Forelimb muscle (tissue), 1 donor: ENCODE data around the gene CRADD. TPM values are rescaled to one million over a fixed set of nuclear protein-coding genes. Genes with fewer than 3 reads are reported as not detected.

Experiments used
- DNase-seq: peaks from one replicate; pipeline ENCODE4 v3.0.0-alpha.2; 2013; ENCODE audit warnings: low read depth
- polyA plus RNA-seq: library from polyadenylated mRNA; unstranded; fragments of 120-200 nt; gene quantifications from one replicate; pipeline ENCODE4 v1.2.1, GENCODE V29; 2013; ENCODE audit not compliant: insufficient read length

The CRADD gene
- polyA plus RNA-seq, 1 donor = 13.7 TPM

DNA sequence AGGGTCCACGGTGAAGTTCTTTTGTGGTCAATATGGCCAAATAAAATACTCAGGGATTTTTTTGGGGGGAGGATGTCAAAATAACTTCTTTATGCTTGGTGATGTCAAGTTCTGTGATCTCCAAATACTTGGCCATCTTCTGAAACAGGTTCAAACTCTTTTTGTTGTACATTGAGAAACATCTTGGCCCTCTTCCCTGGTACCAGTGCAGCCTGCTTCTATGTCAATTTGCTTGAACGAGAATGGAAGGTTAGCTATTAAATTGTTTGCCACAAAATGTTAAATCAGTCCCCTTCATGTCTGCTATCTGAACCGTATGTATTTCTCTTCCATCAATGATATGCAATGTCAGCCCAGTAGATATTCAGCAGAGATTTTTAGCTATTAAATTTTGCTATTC, 6.1 kb upstream of the CRADD start:
- no peak for DNase-seq

DNA sequence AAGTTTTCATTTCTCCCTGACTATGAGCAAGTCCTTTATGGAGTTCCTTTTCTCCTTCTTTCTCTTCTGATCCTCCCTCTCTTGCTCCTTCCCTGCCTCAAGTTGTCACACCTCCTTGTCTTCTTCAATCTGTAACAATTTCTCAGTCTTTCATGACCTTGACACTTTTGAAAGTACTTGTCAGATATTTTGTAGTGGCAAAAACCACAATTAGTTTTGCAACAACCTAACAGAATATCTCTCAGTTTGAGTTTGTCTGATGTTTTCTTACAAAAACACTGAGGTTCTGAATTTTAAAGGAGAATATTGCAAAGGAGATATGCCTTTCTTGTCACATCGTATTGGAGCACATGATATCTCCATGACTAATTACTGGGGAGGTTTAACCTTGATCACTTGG, 4.1 kb upstream of the CRADD start:
- DNase-seq = no peak

DNA sequence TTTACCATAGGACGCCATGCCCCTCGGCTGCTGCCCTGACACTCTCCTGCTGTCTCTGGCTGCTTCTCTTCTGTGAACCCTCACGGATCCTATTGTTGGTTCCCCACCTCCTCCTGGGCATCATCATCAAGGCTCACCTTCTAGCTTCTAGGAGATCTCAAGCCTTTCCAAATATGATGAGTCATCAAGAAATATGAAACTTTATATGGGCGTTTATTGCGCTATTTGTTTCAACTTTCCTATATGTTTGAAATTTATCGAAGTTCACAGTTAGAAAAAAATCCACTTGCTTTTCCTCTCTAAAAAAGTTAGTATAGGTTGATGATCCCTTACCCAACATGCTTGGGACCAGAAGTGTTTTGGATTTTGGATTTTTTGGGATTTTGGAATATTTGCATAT, 2.8 kb upstream of the CRADD start:
- DNase-seq = no peak

DNA sequence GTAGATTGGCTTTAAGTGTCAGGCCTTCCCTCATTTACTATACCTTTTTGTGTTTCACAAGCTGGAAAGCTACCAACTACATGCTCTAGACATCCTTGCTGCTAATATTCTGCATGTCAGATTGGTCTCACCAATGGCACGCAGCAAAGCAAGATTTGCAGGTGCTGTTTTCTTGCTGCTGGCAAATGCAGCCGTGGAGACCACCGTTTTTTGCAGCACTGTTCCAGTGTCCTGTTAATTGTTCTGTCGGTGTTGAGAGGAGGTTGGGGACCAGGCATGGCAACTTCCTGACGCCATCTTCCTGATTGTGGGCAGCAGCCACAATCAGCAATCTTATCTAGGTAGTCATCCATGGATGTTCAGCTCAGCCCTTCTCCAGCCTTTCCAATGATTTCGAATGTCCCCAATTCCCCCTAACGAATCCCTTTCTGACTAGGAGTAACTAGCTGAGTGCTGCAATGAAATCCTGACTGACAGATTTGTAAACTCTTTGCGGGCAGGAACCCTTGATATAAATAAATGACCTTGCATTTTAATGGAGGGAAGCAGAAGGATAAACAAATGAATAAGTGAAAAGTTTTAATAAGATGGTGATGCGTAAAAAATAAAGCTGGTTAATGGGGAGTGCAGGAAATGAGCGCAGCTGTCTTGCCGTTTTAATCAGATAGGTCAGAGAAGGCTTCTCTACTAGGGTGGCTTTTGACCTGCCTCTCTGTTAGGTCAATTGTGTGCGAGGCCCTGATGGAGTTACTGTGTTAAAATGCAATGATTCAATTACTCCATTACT, 574 bp upstream of the CRADD start:
- DNase-seq = no peak

DNA sequence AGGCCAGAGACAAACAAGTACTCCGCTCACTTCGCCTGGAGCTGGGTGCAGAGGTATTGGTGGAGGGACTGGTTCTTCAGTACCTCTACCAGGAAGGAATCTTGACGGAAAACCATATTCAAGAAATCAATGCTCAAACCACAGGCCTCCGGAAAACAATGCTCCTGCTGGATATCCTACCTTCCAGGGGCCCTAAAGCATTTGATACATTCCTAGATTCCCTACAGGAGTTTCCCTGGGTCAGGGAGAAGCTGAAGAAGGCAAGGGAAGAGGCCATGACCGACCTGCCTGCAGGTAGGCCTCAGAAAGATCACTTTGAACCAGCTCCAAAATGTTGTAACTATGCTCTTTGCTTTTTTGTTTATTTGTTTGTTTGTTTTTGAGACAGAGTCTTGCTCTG, 1.6 kb downstream of the CRADD start:
- no peak for DNase-seq

DNA sequence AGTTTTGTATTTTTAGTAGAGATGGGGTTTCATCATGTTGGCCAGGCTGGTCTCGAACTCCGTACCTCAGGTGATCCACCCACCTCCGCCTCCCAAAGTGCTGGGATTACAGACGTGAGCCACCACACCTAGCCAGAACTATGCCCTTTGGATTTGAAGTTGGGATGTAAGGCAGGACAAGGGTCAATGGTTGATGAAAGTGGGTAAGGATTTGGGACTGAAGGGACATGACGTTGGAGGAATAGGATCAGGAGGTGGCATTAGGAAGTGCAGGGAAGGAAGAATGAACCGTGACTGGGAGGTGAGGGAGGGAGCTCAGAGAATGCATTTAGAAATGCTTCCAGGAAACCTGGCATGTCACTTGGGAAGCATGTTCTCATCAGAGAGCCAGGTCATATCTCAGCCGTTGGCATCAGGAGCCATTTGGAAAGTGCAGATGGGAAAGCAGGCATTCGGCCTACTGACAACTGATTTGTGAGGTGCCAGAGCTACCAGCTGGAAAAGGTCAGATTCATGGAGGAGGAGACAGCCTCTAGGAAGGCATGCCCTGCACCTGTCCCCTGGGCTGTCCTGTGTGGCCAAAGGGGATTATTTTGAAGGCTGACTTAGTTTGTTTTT, 2.2 kb downstream of the CRADD start:
- DNase-seq = no peak

DNA sequence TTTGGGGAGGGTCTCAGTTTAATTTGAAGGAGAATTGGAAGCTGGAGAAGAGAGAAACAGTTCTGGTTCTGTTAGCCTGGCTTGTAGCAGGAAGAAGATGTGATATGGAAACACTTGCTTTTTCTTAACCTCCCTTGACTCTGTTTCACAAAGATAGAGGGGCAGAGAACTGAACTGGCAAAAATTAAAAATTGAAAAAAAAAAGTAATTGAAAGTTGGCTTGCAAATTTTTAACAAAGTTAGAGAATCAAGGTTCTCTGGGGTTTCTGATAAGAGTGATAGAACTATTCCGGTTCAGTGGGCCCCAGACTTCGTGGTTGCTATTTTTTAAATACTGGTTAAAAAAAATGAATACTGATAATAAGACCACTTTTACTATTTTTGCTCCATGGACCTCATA, 2.8 kb downstream of the CRADD start:
- DNase-seq = no peak

DNA sequence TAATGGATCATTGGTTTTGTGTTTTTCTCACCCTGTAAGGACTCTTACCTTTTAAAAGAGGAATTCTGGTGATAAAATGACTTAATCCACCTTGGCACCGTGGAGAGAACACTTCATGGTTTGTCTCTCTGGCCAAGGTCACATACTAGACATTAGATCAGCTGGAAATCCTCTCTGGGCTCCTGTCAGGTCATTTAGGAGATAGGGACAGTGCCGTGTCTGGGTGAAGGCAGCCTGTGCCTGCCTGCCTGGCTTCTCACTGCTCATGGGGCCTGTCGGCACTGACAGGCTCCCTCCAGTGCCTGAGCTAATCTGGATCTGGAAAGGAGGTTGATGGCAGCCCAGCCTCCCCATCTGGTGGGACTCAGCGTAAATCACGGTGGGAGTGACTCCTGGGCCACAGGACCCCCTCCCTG, 5.7 kb downstream of the CRADD start:
- DNase-seq = no peak

DNA sequence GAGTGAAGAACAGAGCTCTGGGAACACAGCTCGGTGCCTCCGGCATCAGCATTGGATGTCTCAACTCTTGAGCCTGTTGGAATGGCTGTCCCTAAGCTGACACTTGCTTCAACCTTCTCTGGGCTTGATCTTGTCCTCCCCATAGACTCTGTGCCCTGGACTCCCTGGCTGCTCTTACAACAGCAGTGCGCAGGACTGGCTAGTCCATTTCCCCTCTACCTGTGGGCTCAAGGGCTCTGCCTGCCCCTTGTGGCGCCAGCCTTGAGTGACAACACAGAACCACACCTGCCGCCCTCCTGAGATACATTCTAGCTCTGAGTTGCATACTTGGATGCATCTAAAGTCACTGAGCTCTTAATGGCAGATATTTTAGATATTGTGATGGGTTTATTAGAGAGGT, 6.2 kb downstream of the CRADD start:
- no peak for DNase-seq

DNA sequence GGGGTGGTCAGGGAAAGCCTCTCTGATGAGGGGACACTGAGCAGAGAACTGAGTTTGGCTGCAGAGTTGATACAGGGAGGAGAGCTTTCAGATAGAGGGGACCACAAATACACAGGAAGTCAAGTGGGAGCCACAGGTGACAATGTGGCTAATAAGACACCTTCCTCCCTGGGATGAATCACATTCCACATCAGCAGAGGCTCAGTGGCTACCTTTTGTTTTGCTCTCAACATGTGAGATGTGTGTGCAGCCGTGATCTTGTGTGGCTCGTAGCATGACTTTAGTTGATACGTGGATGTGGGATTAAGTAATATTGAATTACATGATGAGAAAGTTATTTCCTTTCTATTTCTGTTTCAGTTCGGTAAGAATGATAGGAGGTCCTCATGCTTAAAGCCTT, 7.5 kb downstream of the CRADD start:
- no peak for DNase-seq

DNA sequence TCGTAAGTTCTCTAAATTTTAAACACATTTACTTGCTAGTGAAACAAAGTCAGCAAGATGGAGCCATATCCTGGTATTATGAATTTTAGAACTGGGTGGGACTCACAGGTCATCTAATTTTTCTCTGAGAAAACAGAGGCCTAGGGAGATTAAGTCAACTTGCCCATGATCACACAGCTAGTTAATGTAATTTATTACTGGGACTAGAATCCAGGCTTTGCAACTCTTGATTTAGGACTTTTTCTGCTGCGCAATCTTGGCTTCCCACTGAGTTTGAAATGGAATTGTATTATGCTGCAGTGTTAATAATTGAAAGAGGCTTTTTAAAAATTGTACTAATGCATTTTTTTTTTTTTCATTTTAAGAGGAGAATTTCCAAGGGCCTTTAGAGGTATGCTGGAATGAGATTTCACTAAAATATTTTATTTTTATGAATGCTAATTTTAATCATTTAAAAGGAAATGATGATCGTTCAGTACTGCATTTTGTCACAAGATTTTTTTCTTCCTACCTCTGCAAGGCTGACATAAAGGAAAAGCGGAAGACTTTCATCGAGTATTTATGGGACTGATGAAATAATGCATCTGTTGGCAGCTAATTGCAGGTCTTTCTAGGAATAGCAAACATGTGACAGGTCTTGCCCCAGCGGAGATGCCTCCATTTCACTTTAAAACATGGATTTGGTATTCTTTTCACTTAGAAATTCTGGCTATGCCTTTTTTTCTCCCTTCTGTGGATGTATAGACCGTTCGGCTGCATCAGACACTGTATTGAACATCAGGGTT, 9.6 kb downstream of the CRADD start:
- no peak for DNase-seq

DNA sequence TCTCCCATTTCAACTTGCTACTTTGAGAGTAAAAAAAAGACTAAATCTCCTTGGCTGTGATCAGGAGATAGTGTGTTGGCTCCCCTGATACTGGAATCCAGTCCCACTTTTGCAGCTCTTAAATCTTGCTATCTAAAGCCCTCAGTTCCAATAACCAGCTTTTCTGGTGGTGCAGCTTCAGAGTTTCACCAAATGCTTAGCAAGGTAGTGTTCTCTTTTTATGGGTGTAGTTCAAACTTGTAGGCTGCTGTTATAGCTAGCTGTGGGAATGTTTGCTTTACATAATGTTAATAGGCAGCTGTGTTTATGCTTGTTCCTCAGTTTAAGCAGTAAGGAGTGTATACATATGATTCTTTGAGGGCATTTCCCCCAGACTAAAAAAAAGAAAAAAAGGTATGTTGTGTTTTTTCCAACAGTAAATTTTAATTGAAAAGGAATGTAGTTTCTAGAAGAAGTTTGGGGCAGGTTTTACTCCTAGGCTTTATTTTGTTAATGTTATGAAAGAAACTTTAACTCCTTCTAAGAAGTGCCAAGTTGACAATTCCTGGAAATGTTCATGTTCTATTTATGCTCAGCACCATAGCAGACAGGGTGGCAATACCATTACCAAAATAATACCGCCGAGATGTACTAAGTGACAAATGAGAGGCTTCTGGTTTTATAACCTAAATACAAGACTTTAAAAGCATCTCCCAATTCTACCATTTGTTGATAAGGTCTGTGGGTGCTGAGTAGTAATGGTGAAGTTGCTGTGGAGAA, 12.1 kb downstream of the CRADD start:
- no peak for DNase-seq

DNA sequence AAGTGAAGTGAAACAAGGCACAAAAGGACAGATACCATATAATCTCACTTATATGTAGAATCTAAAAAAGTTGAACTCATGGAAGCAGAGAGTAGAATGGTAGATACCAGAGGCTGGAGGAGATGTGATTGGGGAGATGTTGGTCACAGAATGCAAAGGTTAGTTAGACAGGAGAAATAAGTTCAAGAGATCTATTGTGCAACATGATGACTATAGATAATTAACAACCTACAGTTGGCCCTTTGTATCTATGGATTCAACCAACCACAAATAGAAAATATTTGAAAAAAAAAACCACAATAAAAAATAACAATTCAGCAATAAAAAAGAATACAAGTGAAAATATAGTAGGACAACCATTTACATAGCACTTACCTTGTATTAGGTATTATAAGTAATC, 19.3 kb downstream of the CRADD start:
- no peak for DNase-seq

DNA sequence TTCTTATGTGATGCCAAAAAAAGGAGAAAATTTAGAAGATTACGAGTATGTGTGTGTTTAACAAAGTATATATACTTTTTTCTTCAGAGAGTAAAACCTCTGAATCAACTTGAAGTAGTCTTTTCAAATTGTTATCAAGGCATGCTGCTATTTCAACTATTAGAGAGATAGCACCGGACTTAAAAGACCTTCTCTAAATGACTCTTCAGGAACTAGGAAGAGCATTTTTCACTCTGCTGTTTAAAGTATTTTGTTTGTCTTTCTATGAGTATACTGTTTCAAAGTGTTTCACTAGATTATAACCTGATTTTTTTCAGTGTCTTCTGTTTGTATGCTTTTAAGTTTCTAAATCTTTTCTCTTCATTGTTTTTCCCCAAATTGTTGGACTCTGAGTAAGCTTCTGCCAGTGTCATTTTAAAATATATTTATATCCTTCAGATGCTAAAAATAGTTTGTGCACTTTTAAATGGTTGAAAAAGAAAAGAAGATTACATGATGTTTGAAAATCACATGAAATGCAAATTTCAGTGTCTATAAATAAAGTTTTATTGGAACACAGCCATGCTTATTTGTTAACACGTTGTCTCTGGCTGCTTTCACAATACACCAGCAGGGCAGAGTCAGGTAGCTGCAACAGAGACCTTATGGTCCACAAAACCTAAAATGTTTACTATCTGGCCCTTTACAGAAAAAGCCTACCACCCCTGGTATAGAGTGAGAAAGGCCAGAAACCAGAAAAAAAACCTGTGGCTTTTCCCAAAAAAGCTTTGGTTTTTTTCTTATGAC, 21.3 kb downstream of the CRADD start:
- DNase-seq = no peak

DNA sequence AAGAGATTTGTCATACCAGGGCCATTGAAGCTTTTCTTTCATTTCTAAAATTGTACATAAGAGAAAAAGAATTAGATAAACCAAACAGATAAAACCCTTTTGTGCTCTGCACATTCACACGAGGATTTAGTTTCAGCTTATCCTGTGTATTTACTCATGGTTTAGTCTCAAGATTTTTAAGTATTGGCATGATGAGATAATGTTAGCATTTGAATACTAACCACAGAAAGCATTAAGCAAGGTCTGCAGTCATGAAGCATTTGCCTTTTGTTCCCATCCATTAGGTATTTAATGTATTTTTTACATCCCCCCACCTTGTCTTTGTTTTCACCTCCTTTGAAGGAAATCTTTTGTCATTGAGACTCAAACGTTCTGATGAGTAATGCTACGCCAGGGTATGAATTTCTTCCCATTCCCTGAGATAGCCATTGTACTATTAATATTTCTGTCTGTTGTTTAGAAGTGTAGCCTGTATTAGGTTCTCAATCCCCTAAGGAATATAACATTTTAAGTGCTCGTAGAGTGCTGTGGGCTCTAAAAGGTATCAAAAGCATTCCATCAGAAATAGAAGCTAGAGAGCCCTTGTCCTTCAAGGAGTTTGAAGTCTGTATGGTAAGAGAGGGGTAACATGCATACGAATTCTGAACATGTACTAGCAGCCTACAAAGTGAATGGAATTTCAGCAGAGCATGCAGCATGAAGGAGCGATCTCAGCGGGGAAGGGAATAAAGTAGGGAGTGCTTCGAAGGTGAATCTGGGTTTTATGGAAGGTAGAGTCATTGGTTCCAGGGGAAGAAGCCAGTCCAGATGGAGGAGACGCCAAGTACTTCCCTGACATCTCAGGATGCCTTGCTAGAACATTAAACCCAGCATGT, 22.3 kb downstream of the CRADD start:
- no peak for DNase-seq

DNA sequence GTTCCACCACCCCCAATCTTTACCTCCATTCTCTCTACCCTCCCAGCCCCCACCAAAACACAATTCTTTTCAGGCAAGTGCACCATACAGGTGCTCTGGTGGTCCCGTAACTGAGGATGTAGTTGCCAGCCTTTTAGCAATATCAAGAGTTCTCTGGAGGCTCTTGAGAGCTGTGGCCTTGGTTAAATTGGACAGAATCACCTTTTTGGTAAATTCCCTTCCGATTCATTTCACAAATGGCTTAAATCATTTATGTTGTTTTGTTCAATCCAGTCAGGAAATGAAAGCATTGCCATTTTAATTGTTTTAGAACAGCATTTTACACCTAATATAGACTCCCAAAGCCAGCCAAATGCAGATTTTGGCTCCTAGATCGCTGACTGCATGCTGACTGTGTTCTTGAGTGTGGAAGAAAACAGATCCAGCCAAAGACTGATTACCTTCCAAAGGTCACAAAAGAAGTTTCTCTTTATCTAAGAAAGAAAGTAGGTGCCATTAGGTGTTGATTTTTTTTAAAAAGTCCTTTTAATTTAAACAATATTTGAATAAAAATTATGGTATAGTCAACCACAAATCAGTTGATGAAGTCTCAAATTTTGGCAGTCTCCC, 25.6 kb downstream of the CRADD start:
- no peak for DNase-seq

DNA sequence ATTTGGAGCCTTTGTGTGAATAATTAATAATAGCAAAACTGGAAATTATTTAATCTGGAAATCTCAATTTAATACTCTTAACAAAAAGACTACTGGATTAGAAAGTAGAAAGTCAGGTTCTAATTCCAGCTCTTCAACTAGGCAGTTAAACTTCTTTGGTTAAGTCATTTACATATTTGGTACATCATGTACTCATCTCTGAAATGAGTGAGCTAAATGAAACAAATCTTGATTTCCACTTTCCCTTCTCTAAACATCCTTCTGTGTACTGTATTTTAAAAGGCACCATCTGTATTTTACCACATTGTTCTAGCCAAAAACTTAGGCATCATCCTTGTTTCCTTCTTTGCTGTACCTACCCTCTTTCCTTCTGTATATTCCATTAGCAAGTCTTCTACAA, 26.9 kb downstream of the CRADD start:
- DNase-seq = no peak

DNA sequence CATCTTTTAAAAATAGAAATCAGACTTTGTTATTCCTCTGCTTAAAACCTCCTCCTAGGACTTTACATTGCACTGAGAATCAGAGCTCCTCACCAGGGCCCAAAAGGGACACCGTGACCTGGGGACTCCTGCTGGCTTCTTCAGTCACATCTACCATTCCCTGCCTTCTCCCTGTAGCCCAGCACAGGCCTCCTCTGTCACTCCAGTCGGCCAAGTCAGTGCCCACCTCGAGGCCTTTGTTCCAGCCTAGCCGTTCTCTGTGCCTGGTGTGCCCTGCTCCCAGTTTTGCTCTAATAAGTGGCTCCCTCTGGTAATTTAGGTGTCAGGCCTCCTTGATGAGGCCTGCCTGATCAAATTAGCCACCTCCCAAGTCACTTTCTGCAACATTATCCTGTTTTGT, 27.4 kb downstream of the CRADD start:
- no peak for DNase-seq

DNA sequence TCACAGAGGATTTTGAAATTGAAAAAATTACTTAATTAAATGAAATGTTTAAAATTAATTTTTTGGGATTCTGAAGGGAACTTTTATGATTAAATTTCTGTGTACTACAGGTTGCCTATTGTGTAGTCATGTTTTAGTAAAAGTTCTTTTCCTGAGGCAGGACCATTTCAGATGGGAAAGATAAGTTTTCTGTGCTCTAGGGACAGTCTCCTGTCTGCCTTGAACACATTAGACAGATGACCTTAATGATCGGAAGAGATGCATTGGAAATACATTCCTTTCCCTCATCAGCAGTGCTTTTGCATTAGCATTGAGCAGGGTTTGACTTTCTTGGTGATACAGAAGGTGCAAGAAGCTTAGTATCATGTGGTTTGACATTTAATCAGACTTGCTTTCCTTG, 28.1 kb downstream of the CRADD start:
- DNase-seq = no peak

DNA sequence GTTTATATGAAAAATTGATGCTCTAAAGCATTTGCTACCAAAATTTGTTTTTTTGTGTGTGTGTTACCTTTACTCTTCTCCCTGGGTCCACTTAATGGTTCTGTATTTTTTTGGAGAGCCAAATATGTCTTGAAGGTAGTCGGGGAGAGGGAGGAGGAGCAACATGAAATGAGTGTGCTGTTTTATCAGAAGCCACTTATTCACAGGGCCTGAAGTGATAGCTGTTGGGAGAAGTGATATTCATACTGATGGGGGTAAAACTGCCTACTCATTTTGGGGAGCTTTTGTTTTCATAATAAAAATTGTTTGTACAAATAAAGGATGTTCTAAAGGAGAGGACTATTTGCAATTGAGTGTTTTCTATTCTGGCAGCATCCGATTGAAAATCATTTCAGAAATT, 29.2 kb downstream of the CRADD start:
- no peak for DNase-seq
